ENCODE data around the gene RAB35. TPM values are rescaled to one million over a fixed set of nuclear protein-coding genes. Genes with fewer than 3 reads are reported as not detected.
A peak's percentile ranks its signal among the peaks of the same experiment; 100 is the strongest.

The RAB35 gene
- 10 to 100 TPM; 35.6 to 44.2 (median 37.2) TPM for polyA plus RNA-seq (ENCODE audit: insufficient read length in 4 of 4)

DNA sequence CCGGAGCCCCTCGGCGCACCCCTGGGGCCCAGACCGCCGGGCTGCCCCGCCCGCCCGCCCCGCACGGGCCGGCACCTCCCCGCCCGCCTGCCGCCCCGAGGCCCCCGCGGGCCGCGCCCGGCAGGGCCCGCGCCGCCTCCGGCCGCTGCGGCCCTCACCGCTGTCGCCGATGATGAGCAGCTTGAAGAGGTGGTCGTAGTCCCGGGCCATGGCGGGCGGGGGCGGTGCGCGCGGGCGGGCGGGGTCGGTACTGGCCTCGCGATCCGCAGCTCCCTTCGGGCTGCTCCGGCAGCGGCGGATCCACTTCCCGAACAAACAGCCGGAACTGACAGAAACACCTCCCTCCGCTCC lies at the start of gene RAB35:
Gene RAB35 (minus strand): TSS at position 313 of the 351 bp plus-strand sequence. CDS start 103 bp downstream, at position 210.
- peak in 1 of 4 donors; percentile 83 for DNase-seq (ENCODE audit: low read depth in 4 of 4, low spot score in 3 of 4)

DNA sequence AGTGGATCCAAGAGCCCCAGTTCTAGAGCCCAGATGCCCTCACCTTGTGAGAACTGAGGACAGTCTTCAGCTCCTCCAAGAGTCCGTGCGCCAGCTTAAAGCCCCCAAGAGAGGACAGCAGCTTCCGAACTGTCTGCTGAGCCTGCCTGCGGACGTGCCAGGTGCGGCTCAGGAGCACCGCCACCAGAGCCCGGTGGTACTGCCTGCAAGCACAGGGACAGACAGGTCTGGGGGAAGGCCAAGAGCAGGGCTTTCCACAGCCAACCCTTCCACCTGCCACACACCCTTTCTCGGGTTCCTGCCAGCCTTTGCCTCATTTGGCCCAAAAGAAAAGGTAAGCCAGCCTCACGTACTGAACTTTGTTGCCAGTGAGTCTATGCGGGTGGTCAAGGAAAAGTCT lies 47.7 kb upstream of the RAB35 start:
- DNase-seq (ENCODE audit: low read depth in 4 of 4, low spot score in 3 of 4): no peak

DNA sequence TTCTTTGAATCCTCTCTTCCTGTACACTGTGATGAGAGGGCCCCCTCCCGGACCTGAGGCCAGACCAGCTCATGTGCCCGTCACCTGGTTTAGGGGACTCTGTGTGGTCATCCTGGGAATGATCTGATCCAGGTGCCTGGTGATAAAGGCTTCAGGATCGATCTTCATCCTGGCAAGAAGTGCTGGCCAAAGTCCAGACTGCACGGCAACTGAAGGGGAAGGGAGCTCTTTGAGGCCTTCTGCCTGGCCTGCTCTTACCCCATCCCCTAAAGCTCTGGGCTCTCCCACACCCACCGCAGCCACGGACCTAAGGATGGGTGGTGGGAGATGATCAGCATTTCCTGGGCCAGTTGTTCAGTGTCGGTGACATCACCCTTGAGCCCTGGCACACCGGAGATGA lies 46.2 kb upstream of the RAB35 start:
- no peak for DNase-seq (ENCODE audit: low read depth in 4 of 4, low spot score in 3 of 4)

DNA sequence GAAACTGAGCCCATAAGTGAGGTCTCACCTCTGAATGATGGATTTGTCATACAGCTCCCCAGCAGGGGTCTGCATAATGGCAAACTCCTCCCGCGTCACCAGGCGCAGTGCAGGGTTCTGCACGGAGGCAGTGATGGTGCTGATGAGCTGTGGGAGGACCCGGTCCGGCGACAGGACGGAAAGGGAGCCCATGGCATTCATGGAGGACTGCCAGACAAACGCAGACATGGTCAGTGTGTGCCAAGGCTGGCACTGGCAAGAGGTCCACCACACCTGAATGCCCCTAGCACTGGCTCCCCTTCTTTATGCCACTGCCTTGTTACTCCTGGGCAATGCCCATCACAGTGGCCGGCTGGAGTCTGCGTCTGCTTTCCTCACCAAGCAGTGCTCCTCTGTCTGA lies 45.3 kb upstream of the RAB35 start:
- no peak for DNase-seq (ENCODE audit: low read depth in 4 of 4, low spot score in 3 of 4)

DNA sequence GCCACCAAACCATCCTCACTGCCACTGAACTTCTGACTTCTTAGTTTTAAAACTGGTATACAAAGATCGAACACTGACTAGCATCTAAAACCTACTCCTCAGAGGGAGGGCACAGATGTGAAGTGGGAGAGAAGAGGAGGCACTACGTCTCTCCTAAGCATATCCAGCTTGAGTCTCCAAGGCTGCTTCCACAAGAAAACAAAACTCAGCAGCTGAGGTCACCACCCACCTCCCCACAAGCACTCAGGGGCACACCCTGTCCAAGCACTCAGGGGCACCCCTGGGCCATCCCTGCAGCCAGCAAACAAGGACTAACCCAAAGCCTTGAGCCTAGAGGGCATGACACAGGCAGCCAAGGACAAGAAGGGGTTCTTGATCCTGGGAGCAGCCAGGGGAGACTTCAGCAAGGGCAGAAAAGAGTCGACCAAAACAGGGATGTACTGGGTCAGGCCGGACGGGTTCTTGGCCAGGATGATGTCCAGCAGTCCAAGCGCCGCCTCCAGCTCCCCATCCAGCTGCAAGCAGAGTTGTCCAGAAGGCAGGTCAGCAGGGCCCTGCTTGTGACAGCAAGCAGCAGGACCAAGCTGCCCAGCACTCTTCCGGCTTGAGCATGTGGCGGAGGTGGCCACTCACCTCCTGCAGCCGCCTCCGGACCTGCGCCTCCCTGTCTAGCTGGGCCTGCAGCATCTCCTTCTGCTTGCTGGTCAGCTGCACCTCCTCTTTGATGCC lies 43.1 kb upstream of the RAB35 start:
- no peak for DNase-seq (ENCODE audit: low read depth in 4 of 4, low spot score in 3 of 4)

DNA sequence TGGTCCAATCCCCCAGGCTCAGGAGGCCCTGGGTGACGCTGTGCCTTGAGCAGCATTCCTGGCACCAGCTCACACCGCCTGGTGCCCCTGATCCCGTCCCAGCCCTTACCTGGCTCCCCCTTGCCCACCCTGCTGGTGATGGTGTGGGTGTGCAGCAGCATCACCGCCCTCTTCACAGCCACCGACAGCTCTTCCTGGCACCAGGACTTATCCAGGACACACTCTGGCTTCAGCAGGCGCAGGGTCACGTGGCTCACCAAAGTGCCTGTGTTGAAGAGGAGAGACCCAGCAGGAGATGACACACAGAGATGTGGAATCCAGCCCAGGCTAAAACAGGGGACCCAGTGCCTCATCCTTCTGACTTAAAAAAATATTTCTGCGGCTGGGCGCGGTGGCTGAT lies 41.8 kb upstream of the RAB35 start:
- DNase-seq (ENCODE audit: low read depth in 4 of 4, low spot score in 3 of 4): no peak

DNA sequence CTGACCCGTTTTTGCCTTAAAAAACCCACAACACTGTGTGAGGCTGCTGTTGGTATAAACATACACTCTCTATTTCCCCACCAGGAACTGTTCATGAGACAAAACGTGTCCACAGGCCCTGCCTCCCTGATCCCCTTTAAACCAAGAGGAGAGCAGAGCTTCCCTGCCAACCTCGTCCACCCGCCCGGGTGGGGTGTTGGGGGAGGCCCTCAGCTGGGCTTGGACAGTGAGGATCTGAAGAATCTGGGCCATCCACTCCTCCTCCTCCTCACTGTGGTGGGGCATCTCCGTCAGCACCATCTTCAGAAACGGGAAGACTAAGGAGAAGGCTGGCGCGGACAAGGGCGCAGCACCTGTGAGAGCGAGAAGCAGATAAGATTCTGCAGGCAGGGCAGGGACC lies 41.1 kb upstream of the RAB35 start:
- no peak for DNase-seq (ENCODE audit: low read depth in 4 of 4, low spot score in 3 of 4)

DNA sequence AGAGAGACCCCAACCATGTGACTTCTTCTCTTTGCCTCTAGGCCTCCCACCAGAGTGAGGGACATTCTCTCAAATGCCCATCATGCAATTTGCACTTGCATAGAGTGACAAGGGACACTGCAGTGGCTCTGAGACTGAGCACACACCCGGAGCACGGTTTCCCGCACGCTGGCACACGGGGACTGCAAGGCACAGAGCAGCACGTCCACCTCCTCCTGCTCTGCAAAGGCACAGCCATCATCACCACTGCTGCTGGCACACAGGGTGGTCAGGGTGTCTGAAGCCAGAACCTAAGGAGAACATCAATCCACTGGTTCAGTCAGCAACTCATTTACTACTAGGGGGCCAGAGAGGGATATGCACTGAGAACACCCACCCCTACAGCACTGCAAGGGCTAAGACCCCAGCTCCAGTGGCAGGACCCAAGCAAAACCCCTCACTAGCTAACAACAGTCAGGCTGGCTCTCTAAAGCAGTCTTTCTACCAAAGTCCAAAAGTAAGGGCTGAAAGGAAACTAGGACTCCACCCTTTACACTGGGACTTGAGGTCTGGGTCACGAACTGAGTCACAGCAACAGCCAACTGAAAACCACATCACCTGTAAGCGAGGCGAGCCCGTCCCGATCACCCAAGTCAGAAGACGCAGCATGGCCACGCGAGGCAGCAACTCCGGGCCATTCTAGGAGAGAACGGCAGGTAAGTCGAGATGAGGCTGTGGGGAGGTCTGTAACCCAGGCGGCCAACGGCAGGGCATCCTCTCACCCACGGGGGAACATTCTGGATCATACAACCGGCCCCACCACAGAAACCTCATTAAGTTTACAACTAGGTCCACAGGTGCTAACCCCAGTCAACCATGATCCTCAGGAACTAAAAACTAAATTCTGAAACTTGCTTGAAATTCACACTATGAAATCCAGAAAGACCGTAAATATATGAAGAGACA lies 40.0 kb upstream of the RAB35 start:
- no peak for DNase-seq (ENCODE audit: low read depth in 4 of 4, low spot score in 3 of 4)

DNA sequence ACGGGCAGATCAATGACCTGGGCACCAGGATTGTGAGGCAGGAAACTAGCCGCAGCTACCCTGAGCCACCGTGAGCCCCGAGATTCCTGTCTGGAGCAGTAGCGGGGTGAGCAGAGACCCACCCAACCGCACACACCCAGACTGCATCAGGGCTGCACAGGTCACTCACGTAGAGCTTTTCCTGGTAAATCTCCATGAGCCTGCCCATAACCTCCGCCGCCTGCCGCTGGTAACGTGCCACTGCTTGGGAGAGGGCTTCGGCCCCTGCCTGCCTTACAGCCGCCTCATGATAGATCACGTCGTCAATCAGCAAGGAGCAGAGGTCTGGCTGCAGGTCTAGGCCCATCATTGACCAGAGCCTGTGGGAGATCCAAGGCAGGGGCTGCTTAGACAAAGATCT lies 38.5 kb upstream of the RAB35 start:
- DNase-seq (ENCODE audit: low read depth in 4 of 4, low spot score in 3 of 4): no peak

DNA sequence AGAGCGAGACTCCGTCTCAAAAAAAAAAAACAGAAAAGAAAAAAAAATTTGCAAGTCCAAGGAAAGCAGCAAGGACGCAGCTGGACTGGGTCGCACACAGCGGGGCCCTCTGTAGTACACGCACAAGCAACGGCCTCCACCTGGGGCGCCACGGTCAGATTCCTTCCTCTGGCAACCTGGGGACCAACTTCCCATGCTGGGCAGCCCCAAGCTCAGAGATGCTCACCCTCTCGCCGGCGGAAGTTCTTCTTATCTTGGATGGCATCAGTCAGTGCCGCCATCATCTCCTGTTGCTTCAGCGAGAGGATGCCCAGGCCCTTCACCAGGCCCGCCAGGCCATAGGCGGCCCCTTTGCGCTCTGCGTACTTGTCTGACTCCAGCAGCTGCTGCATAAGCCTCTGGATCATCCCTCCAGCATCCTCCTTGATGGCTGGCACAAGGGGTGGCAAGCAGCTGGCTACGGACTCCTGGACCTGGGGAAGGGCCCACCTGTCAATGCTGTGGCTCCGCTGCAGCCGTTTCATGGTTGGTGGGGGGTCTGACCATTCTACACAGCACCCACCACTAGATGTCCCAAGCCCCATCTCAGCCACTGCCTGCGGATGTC lies 34.5 kb upstream of the RAB35 start:
- DNase-seq (ENCODE audit: low read depth in 4 of 4, low spot score in 3 of 4): no peak

DNA sequence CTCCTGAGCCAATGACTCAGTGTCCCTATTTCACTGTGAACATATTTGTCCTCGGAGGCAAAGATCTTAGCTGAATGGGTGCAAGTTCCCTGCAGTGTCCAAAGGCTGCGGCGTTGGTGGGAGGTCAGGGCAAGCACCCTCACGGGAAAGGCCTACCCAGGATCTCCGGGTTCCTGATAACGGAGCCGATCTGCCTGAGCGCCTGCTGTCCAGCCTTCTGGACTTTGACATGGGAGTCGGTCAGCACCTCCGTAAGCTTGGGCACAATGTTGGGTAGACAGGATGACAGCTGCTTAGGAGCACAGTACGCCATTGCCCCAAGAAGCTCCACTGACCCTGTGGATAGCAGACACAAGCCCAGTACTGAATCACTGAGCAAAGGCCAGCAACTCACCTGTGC lies 31.5 kb upstream of the RAB35 start:
- no peak for DNase-seq (ENCODE audit: low read depth in 4 of 4, low spot score in 3 of 4)

DNA sequence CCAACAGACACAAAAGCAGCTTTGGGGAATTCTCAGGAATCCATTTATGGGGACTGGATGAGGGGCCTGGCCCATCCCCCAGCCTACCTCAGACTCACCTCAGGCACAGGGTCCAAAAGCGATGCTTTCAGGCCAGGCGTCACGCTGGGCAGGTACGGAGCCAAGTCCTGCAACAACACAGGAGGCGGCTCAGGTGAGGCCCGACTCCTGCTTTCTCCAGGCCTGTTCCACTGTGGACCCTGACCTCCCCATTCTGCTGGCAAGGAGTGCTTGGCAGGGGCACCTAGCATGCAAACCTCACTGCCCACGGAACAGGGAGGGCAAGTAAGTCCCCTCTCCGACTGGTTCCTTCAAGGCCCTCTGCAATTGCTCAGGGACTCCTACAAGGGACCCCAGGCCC lies 28.6 kb upstream of the RAB35 start:
- no peak for DNase-seq (ENCODE audit: low read depth in 4 of 4, low spot score in 3 of 4)

DNA sequence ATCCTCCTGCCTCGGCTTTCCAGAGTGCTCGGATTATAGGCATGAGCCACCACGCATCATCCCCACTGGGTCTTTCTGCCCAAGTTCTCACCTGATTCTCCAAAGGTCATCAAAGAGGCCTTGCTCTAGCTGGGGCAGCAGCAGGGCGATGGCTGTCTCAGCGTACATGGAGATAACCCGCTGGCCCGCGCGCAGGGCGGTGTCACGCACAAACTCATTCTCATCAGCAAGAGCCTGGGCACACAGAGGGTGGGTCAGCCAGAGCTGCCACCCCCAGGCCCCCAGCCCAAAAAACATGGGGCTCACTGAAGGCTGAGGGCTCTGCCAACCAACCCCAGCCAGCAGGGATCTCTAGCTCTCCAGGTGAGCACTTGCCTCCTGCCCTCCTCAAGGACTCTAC lies 27.7 kb upstream of the RAB35 start:
- no peak for DNase-seq (ENCODE audit: low read depth in 4 of 4, low spot score in 3 of 4)

DNA sequence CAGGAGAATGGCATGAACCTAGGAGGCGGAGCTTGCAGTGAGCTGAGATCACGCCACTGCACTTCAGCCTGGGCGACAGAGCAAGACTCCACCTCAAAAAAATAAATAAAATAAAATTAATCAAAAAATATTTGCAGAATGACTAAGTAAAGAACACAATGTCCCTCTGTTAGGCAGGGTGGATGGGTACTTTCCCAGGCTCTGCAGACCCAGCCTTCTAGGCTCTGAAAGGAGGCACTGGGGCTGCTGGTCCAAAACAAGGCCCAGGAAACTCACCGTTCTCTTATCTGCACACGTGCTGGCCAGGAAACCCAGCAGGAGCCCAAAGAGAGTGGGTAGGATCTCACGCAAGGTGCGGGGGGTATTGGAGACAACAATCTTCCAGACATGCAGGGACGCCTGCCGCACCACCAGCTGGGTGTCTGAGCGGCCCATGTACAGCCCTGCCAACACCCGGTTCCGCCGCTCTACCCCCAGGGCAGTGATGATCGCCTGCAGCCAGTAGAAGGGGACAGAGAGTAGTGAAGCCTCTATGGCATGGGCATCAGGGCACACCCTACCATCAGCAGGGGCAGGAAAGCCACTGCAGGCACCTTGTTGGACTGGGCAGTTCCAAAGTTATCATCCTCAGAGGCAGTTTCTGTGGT lies 25.8 kb upstream of the RAB35 start:
- DNase-seq (ENCODE audit: low read depth in 4 of 4, low spot score in 3 of 4): no peak

DNA sequence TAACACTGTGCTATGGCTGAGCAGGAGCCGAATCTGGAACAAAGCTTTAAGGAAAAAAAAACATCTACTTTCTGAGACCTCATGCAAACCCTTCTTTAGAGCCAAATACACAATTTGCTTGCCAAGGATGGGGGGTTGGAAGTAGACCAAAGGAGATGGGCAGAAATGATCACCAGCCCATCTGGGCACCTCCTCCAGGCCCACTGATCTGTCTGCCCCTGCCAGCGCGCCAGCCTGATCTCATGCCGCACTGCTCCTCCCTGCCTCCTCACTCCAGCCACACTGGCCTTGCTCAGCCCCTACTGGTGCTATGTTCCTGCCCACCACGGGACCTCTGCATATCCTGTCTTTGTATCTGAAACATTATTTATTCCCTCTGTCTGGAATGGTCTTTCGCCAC lies 24.8 kb upstream of the RAB35 start:
- no peak for DNase-seq (ENCODE audit: low read depth in 4 of 4, low spot score in 3 of 4)

DNA sequence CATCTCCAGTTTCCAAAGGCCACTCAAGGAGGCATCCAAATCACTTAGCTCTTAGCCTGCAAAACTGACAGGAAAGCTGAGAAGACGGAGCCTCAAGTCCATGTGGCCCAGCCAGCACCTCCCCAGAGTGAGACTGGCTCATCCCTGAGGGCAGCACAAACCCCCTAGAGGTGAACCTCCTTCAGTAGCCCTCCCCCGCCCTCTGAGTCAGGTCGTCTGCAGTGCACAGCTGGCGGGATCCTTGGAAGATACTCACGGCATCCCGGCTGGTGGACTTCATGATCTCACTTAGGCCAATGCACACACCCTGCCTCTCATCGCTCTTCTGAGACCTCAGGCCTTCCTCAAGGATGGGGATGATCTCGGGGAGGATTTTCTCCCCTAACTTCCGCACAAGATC lies 24.1 kb upstream of the RAB35 start:
- DNase-seq (ENCODE audit: low read depth in 4 of 4, low spot score in 3 of 4): no peak

DNA sequence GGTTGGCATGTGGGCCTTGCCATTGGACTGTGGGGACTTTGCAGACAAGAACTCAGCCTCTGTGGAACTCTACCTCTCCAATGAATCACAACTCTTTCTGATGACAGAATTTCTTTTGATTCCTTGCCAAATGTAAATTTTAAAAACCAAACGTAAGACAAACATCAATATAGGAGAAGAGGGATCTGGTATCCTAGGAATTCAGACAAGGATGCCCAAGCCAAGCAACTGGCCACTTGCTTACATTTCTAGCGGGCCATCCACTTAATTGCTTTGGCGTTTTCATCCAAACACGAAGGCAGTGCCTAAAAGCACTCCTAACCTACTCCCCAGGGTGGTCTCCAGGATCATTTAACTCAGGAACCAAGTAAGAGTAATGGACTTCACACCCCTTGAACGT lies 23.4 kb upstream of the RAB35 start:
- no peak for DNase-seq (ENCODE audit: low read depth in 4 of 4, low spot score in 3 of 4)

DNA sequence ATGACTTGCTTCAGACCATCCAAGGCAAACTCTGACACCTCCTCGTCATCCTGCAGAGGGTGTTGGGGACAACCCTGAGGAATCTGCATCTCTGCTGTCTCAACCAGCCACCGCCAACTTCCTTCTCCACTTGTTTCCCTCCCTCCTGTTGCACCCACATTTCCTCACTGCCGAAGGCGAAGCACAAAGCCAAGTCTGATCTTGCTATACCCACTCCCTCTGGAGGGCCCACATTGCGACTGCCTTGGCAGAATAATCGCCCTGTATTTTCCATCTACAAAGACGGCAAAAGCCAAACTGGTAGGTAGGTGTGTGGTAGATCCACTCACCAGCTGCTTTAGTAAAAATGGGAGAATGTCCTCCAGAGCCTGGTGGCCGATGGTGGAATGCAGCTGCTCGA lies 21.8 kb upstream of the RAB35 start:
- DNase-seq (ENCODE audit: low read depth in 4 of 4, low spot score in 3 of 4): no peak

DNA sequence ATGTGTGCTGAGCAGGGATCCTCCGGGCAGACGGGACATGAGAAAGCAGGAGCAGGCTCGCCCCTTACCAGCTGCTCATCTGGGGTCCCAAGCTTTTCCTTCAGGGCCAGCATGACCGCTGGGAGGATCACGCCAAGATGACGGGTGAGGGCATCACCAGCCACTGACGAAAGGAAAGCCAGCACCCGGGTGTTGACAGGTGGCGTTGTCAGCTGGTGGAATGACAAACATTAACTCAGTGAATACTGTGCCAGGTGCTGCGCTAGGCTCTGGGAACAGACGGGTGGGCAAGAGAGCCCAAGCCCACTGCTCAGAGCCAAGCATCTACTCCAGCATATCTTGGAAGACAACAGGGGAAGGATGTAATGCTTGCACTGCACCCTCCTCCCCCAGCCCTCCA lies 21.3 kb upstream of the RAB35 start:
- no peak for DNase-seq (ENCODE audit: low read depth in 4 of 4, low spot score in 3 of 4)

DNA sequence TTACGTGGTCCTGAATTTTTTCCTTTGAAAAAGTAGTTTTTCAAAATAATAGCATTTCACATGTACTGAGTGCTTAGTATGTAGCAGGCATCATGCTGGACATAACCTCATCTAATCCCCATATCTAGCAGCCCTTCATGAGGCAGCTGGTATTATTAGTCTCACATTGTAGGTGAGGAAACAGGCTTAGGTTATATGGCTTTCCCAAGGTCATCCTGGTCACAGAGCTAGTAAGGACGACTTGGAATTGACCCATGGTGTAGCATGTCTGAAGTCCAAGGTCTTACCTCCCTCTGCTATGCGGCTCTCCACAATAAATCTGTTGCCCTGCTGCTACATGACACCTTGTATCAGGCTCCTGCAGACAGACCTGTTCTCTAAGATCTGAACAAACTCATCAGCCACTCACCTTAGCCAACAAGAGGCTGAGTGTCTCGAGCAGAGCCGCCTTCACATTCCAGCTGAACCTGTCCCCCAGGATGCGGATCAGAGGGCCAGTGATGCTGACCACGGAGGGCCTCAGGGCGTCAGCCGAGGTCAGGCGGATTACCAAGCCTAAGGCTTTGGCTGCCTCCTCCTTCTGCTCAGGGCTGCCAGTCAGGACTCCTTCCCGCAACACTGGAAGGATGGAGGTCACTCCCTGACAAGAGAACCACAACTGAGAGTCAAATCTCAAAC lies 19.7 kb upstream of the RAB35 start:
- DNase-seq (ENCODE audit: low read depth in 4 of 4, low spot score in 3 of 4): no peak
